CD4-positive, alpha-beta T cell treated with Interleukin-2 at 100 ng/mL for 4 hours (primary cell): ENCODE results near the gene SCN2B.

Source experiments
- DNase-seq: peaks from one replicate; pipeline ENCODE4 v3.0.0-alpha.2; 2020; ENCODE audit warnings: low spot score

SCN2B gene

DNA sequence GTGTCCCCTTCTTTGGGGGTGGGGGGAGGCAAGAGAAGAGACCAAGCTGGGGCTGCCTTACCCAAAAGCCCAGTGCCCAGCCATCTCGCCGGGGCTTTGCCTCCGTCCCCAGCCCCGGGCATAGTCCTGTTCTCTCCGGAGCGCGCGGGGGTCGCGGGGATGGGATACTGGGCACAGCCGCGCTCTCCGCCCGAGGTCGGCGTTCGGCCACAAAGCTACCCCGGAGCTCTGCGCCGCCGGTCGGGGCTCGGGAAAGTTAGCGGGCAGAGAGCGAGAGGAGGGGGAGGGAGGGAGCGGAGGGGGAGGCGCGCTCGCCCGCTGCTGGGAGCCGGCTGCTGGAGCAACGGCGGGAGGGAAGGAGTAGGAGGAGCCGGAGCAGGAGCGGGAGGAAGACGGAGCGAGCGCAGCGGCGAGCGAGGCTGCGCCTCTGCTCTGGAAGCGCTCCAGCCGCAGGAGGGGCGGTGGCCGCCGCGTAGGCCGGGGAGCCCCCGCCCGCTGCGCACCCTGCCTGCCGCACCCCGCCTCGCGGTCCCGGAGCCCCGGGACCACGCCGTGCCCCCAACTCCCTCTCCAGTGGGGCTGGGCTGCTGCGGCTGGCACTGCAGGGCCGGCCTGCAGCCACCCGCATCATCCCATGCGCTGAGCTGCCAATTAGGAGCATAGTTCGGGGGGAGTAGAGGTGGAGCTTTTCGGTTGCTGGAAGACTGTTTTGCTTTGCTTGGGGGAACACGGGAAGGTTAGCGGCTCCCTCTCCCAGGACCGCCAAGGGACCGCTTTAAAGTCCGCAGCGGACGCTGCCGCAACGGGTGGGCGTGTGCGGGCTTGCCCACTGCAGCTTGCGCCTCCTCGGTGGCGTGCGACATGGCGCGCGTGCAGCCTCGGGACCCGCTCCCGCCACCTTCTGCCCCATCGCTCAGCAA is 23.6 kb downstream of the SCN2B start, which contains the start of gene SCN4B:
Gene SCN4B (minus strand): TSS at position 272 of the 920 bp plus-strand sequence. CDS start 150 bp downstream, at position 122.
- DNase-seq, result no peak

GRCh38 chr11:118152020-118152551 is 24.4 kb downstream of the SCN2B start:
- no peak for DNase-seq

GRCh38 chr11:118151431-118151830 is 25.0 kb downstream of the SCN2B start:
- DNase-seq, result no peak

DNA sequence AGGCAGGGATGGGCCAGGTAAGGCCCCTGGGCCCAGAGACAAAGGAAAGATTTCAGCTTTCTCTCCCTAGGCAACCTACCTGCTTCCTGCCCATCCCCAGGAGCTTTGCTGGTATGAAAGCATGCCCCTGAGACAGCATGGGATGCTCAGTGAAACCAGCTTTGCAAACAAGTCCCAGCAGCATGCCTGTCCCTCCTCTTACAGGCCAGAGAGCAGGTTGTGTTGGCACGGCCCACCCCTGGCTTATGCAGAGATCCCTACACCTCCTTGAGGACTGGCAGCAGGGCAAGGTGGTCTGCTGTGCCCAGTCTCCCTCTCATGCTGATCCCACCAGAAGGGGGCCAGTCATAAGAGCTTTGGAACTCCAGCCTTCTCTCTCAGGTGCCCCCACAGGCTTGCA is 26.9 kb downstream of the SCN2B start:
- DNase-seq, result no peak

DNA sequence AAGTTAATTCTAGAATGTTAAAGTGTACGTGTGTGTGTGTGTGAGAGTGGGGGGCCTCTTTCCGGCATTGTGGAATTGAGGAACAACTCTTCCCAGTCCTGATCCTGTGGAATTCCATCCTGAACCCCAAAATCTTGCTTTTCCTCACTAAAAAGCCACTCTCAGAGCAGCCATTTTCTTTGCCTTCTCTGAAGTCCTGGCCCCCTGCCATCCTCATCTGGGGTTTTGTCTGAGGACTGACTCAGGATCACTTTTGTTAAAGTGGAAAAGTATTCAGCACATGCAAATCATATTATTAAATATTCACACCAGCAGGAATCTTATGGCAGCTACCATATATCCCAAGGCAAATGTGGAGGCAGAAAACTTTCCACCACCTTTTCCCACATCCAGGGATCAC is 27.6 kb downstream of the SCN2B start:
- no peak for DNase-seq

DNA sequence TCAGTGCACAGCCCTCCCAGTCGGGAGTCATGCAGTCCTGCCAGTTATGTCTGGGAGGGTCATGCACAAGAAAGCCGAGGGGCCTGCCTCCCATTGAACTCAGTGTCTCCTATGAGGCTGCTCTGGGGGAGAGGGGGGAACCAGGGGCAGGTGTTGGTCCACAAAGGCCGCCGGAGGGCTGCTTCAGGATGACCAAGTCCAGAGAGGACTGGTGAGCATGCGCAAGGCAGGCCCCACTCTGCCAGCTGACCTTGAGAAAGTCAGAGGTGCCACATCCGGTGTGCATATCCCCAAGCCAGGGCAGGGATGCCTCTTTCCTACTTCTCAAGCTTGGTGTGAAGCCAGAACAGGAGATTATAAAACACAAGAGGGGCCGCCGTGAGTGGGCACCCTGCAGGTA is 28.2 kb downstream of the SCN2B start:
- DNase-seq, result no peak

GRCh38 chr11:118147502-118147901 is 28.9 kb downstream of the SCN2B start:
- DNase-seq, result no peak

DNA sequence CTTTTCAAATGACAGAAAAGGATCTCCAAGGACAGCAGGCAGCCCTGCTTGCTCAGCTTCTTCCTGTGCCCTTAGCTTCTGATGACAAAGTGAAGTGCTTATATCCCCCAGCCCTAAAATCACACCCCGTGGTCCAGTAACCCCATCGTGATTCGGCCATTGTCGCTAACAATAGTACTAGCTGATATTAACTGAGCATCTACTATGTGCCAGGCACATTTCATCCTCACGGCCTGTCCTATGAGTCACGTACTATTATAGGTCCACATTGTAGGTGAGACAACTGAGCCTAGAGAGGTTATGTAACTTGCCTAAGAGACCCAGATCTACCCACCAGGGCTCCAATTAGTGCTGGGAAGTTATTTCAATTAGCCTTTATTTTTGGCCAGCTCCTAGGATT is 29.9 kb downstream of the SCN2B start:
- DNase-seq, result no peak

DNA sequence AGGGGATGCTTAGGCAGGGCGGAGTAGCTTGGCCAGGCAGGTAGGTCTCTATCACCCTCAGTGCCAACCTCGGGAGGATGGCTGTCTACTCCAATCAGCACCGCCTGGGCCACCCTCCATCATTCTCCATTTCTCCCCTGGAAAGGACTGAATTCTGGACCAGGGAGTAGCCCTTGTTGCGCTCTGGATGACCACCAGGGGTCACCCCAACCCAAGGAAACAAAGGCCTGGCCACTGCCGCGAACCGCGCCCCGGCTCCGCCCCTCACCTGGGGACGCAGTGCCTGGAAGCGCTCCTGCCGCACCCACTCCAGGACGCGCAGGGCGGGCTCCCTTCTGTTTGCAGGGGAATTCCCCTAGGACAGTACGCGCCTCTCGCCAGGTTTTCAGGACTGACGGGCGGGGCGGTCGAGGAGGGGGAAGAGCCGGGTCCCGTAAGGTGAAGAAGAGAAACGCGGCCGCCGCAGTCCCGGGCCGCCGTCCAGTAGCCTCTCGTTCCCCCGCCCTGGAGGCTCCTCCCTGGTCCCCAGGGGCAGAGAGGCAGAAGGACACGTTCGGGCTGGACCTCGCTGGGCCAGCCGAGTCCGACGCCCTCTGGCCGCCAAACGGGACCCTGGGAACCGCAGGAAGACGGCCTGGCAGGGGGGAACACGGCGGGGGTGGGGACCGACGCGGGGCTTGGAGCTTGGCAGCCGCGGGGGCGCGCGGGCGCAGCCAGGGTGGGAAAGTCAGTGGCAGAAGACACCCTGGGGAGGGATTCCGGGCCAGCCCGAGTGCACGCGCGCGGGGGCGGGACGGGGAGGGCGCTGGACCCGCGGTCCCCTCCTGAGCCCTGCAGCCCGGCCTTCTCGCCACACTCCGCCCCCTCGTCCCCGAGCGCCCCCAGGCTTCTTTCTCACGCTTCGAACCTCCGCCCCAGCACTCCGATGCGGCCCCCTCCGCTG is 30.9 kb downstream of the SCN2B start:
- peak; percentile 87 for DNase-seq

DNA sequence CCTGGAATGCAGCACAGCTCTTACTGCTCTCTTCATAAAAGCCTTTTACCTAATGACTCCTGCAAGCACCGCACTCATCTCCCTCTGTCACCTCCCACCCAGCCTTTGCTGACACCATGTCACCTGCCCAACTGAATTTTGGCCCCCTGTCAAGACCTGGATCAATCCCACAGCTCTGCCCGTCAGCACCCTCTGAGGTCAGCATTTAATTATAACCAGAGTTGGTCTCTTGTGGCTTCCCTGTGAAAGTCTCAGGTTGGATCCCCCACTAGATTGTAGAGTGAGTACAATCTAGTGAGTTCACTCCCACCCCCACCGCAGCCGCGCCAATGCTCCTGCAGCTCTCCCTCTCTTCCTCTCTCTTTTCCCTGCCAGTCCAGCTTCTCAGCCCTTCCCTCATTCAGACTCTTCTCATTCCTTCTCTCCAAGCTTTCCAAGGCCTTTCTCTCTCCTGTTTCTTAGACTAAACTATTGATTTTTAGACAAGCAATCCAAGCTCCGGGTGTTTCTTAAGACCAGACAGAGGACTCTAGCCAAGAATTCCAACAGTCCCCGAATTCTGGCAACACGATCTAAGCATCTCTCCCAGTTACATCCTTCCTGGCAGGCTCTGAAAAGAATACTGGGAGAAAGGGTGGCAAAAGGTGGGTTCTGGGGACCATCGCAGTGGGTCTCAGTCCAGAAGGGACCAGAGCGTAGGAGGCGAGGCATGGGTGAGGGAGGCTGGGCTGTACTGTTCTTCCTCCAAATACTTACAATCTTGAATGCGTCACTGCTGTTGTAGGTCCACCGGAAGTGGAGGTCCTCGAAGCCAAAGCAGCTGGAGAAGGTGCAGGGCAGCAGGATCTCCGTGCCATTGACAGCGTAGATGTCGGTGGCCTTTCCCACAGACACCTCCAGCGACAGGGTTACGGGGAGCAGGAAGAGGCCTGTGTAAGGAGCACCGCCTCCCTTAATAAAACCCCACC is 31.9 kb downstream of the SCN2B start:
- no peak for DNase-seq

GRCh38 chr11:118143661-118144185 is 32.7 kb downstream of the SCN2B start:
- no peak for DNase-seq

DNA sequence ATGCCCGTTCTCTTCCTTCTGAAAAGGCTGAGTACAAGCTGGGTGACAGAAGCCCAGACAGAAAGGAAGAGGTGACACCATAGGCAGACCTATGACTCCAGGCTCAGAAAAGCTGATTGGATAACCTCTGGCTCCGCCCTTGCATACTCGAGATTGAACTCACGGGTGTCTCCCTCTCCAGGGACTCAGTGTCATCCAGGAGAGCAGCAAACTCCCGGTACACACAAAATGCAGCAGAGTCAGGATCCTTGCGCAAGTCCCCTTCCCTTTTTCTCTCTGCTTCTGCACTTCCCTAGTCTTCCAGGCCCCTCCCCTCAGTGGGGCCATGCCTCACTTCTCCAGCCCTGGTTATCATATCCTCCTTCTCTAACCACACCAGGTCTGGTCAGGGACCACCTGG is 33.6 kb downstream of the SCN2B start:
- DNase-seq, result peak; percentile 6

GRCh38 chr11:118142081-118142480 is 34.4 kb downstream of the SCN2B start:
- no peak for DNase-seq

- DNase-seq, result no peak
Measured at GRCh38 chr11:118139578-118139977, 36.9 kb downstream of the SCN2B start.

DNA sequence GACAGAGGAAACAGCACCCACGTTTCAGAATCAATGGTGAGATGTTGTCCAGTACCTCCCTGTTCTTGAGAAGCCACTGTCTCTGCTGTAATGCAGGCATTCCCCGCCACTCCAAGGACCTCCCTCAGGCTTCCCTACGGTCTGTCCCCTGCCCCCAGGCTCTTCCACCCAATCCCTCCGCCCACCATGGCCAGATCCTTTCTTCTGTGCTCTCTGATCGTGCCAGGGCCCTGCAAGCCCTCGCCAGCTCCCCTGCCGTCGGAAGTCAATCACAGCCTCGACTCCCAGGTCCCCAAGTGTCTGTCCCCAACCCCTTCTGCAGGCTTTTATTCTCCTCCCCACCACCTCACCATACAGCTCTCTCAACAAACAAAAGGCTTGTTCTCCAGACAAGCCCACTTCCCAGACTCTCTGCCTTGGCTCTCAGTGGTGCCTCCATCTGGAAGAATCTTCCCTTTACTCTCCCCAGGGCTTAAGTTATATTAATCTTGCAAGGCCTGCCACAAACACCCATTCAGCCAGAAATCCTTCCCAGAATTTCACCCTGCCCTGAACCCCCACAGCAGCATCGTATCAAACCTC is 37.5 kb downstream of the SCN2B start:
- DNase-seq, result no peak

DNA sequence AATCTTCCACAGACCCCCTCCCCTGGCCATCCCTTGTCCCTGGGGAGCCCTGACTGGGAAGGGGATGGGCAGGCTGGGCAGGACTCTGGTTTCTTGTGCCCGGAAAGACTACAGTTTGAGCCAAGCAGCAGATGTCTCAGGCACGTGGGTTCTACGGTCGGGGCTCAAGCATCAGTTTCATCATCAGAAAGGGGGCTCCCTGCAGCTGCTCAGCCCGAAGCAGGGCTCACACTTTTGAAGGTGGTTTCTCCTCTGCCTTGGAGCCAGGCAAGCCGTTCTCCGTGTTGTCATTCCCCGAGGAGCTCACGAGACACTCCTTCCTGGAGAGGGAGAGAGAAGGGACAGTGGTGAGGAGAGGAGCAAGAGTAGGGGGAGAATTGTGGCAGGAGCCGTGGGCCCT is 39.6 kb downstream of the SCN2B start:
- no peak for DNase-seq

DNA sequence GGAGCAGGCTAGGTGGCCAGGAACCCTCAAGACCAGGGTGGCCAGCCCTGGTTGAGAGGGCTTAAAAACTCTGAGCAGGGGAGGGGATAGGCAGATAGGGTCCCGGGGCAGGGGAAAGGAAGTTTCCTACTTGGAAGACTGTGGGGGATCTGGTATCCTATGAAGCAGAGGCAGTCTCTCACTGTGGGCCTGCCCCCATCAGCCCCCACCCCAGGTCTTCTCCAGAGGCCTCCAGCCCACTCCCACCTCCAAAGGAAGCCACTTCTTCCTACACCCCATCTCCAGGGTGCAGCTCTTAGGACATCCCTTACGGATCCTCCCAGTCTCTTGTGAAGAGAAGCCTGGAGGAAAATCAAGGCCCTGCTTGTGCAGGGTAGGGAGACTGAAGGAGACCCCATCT is 40.1 kb downstream of the SCN2B start:
- no peak for DNase-seq

DNA sequence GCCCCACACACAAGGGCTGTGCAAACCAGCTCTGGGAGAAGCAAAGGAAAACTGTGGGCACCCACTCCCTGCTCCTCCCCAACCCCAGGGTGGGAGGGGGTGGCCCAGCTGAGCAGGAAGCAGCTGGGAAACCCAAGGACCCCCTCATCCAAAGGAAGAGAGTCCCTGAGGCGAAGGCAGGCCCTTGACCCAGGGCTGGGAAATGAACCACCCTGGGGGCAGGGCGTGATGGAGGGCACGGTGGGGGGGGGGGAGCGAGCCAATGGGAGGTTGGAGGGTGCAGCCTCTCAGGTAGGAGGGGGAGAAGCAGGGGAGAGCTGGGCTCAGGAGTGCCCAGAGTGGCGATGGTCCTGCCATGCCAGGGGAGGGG is 40.7 kb downstream of the SCN2B start:
- DNase-seq, result no peak

DNA sequence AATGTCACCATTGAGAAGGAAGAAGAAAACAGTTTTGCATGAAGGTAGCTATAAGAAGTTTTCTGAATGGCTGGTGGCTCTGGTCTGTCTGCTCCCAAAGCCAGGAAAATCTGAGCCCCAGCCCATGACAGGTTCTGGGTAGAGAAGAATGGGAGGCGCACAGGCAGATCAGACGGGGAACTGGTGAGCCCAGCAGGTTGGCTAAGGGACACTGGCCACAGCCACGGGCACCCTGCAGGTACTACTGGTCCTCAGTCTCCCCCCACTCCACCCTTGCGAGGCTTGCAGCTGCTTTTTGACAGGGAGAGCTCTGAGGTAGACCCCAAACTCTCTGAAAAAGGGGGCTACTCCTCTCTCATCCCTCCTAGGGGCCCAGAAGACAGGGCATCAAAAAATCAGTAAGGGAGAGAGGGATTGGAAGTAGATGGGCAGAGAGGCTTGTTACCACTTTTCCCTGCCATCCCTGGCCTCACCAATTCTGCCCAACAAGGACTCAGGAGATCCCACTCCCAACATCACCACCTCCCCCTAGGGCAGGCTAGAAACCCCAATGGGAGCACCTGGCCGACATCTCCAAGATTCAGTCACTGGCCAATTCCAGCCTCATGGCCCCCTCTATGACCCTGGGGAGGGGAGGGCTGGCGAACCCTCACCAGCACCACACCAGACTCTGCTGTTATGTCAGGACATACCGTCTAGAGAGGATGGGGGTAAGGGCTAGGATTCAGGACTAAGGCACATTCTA is 41.2 kb downstream of the SCN2B start:
- DNase-seq, result no peak

GRCh38 chr11:118133816-118134215 is 42.6 kb downstream of the SCN2B start:
- no peak for DNase-seq
